Measurements from ENCODE around the gene LPAR1. TPM values are rescaled to one million over a fixed set of nuclear protein-coding genes. Genes with fewer than 3 reads are reported as not detected.

The LPAR1 gene
- total and polyA plus RNA-seq, 2 donors (not counting 1 experiment from before 2014, with no cell fraction given) = 0.06 TPM; not detected in 1

- Mint-ChIP-seq H3K9me3 (ENCODE audit: insufficient read depth) (no peaks in the 10 kb centered on the region), H3K27ac (no peak overlapping the region), H3K27me3 (no peaks in the 10 kb centered on the region), H3K4me3 (no peak overlapping the region), H3K4me1 (no peaks in the 10 kb centered on the region)
- 43% methylated on average over 2 of the region's 3 CpGs for WGBS (ENCODE audit: insufficient coverage)
- no peak overlapping the region for H3K4me2 ChIP-seq (replicated peaks; ENCODE audit: low read depth, low read length, poor library complexity, severe bottlenecking)
- ChIA-PET CTCF (no interaction called here), POLR2A (no interaction called here)
- no peak for ATAC-seq (ENCODE audit: low read depth)
- TF ChIP-seq CTCF (IDR thresholded peaks at IDR 0.05) = no peak
- TF ChIP-seq EZH2 (IDR thresholded peaks at IDR 0.05; ENCODE audit: borderline replicate concordance, insufficient read depth, low read depth, low read length, poor library complexity, severe bottlenecking) = no peak
- H3K27ac ChIP-seq (ENCODE audit: low read length in 2 of 2) = no peak overlapping the region
- H3K4me3 ChIP-seq (ENCODE audit: control extremely low read depth in 1 of 5, extremely low read depth in 1 of 5, insufficient read depth in 1 of 5, low read depth in 2 of 5, low read length in 4 of 5) = no peak overlapping the region
- no peak overlapping the region for H2AFZ ChIP-seq (ENCODE audit: insufficient read depth, low read depth, low read length, poor library complexity, severe bottlenecking)
- H3K79me2 ChIP-seq (ENCODE audit: control insufficient read depth, insufficient read depth, low read length) = no peaks in the 10 kb centered on the region
- DNase-seq = no peak
- no peaks in the 10 kb centered on the region for H3K36me3 ChIP-seq (replicated peaks in 1 of 2; ENCODE audit: control extremely low read depth in 1 of 2, control insufficient read depth in 1 of 2, extremely low read depth in 1 of 2, insufficient read depth in 2 of 2, low read length in 1 of 2)
- no peaks in the 10 kb centered on the region for H4K20me1 ChIP-seq (ENCODE audit: control insufficient read depth, insufficient read depth, low read length, poor library complexity, severe bottlenecking)
- no peaks in the 10 kb centered on the region for H3K4me1 ChIP-seq (ENCODE audit: control insufficient read depth in 2 of 2, insufficient read depth in 2 of 2, low read length in 2 of 2)
- H3K9ac ChIP-seq (ENCODE audit: low read length) = no peak overlapping the region
- no peaks in the 10 kb centered on the region for H3K9me3 ChIP-seq (ENCODE audit: control extremely low read depth in 1 of 3, control insufficient read depth in 2 of 3, insufficient read depth in 1 of 3, low read length in 2 of 3)
- intact Hi-C loops (cut with micrococcal nuclease) = no loop called here
- no peaks in the 10 kb centered on the region for H3K27me3 ChIP-seq (replicated peaks in 1 of 4; ENCODE audit: control extremely low read depth in 1 of 4, control insufficient read depth in 3 of 4, insufficient read depth in 4 of 4, low read length in 3 of 4)
Measured at GRCh38 chr9:110919609-110920008, 118.7 kb downstream of the LPAR1 start.

- Histone ChIP-seq H3K27me3 (replicated peaks in 1 of 4; ENCODE audit: control extremely low read depth in 1 of 4, control insufficient read depth in 3 of 4, insufficient read depth in 4 of 4, low read length in 3 of 4) (no peaks in the 10 kb centered on the region), H3K27ac (ENCODE audit: low read length in 2 of 2) (no peak overlapping the region), H4K20me1 (ENCODE audit: control insufficient read depth, insufficient read depth, low read length, poor library complexity, severe bottlenecking) (no peaks in the 10 kb centered on the region), H3K4me2 (replicated peaks; ENCODE audit: low read depth, low read length, poor library complexity, severe bottlenecking) (no peak overlapping the region), H3K79me2 (ENCODE audit: control insufficient read depth, insufficient read depth, low read length) (no peaks in the 10 kb centered on the region), H3K9me3 (ENCODE audit: control extremely low read depth in 1 of 3, control insufficient read depth in 2 of 3, insufficient read depth in 1 of 3, low read length in 2 of 3) (no peaks in the 10 kb centered on the region), H3K4me1 (ENCODE audit: control insufficient read depth in 2 of 2, insufficient read depth in 2 of 2, low read length in 2 of 2) (no peaks in the 10 kb centered on the region), H3K36me3 (replicated peaks in 1 of 2; ENCODE audit: control extremely low read depth in 1 of 2, control insufficient read depth in 1 of 2, extremely low read depth in 1 of 2, insufficient read depth in 2 of 2, low read length in 1 of 2) (no peaks in the 10 kb centered on the region), H3K4me3 (ENCODE audit: control extremely low read depth in 1 of 5, extremely low read depth in 1 of 5, insufficient read depth in 1 of 5, low read depth in 2 of 5, low read length in 4 of 5) (no peak overlapping the region), H2AFZ (ENCODE audit: insufficient read depth, low read depth, low read length, poor library complexity, severe bottlenecking) (no peak overlapping the region), H3K9ac (ENCODE audit: low read length) (no peak overlapping the region)
- ATAC-seq (ENCODE audit: low read depth) (no peak), DNase-seq (no peak)
- ChIA-PET POLR2A (no interaction called here), CTCF (no interaction called here)
- Mint-ChIP-seq H3K27ac (no peak overlapping the region), H3K4me3 (no peak overlapping the region), H3K4me1 (no peaks in the 10 kb centered on the region), H3K9me3 (ENCODE audit: insufficient read depth) (no peaks in the 10 kb centered on the region), H3K27me3 (no peaks in the 10 kb centered on the region)
- WGBS (ENCODE audit: insufficient coverage) = 100% methylated on average over 1 of the region's 3 CpGs
- intact Hi-C loops (cut with micrococcal nuclease) = no loop called here
- no peak for TF ChIP-seq CTCF (IDR thresholded peaks at IDR 0.05)
Measured at GRCh38 chr9:110919050-110919435, 119.2 kb downstream of the LPAR1 start.

All from B cell (primary cell).